ENCODE results near the gene LRRN2. TPM values are rescaled to one million over a fixed set of nuclear protein-coding genes. Genes with fewer than 3 reads are reported as not detected.
"Not testable (repeated sequence)": the region's sequence is repeated elsewhere in the genome, so short reads cannot be mapped to it uniquely, and the experiment has no call there.

Gene LRRN2
- total and polyA plus RNA-seq, 8 donors = 0.43 to 4.1 (median 1.0) TPM; not detected in 2

DNA sequence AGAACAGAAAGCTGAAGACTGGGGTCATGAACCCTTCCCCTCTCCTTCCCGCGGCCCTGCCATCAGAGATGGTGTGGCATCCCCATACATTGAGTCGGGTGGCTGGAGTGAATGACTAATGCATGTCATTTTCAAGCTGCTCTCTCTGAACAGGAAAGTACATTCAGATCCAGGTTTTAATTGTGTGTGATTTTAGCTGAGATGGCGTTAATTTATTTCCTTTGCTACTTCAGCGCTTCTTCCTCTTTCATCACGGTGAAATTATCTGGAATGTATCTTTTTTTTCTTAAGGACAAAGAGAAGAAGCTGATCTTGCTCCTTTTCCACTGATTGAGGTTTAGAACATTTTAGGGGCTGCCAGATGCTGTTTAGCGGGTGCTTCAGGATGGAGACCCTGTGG, 8.6 kb upstream of the LRRN2 start:
- WGBS, 5 donors = 74 to 89% (median 77%) methylated on average over 7 of the region's 7 CpGs
- Histone ChIP-seq H3K27me3 (peaks cover 0 to 19% (median 0%) of the 10 kb centered on the region in 3 donors), H3K36me3 (no peaks in the 10 kb centered on the region), H3K9me3 (no peaks in the 10 kb centered on the region), H3K4me3 (no peak overlapping the region), H3K27ac (no peak overlapping the region), H3K4me1 (no peaks in the 10 kb centered on the region)
- intact Hi-C loops (cut with DNase I; ENCODE audit: low total_unique reads) = no loop called here
- no peak for DNase-seq
- TF ChIP-seq, protein P1, sequence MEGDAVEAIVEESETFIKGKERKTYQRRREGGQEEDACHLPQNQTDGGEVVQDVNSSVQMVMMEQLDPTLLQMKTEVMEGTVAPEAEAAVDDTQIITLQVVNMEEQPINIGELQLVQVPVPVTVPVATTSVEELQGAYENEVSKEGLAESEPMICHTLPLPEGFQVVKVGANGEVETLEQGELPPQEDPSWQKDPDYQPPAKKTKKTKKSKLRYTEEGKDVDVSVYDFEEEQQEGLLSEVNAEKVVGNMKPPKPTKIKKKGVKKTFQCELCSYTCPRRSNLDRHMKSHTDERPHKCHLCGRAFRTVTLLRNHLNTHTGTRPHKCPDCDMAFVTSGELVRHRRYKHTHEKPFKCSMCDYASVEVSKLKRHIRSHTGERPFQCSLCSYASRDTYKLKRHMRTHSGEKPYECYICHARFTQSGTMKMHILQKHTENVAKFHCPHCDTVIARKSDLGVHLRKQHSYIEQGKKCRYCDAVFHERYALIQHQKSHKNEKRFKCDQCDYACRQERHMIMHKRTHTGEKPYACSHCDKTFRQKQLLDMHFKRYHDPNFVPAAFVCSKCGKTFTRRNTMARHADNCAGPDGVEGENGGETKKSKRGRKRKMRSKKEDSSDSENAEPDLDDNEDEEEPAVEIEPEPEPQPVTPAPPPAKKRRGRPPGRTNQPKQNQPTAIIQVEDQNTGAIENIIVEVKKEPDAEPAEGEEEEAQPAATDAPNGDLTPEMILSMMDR (IDR thresholded peaks at IDR 0.05) = no peak
- TF ChIP-seq POLR2AphosphoS5 (IDR thresholded peaks at IDR 0.05) = no peak
- TF ChIP-seq POLR2A (IDR thresholded peaks at IDR 0.05) = no peak
- no peak for TF ChIP-seq EP300 (IDR thresholded peaks at IDR 0.05)

DNA sequence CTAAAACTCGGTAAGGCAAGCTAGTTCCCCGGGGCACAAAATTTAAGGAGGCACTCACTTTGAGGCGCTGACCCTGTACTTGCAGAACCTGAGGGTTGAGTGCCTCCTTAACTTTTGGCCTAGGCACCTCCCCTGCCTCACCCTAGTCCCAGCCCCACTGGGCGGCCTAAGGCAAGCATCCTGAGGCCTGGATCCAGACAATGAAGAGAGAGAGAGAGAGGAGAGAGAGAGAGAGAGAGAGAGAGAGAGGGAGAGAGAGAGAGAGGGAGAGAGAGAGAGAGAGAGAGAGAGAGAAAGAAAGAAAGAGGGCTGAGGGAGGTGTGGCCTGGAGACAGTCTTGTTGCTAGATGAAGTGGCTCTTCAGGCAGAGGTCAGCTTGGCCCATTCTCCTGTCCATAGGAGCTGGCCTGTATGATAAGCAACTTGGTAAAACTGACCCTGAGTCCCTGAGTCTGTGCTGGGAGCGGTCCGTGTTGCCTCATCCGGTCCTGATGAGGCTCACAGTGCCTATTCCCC, 7.4 kb upstream of the LRRN2 start:
- intact Hi-C loops (cut with DNase I; ENCODE audit: low total_unique reads) = no loop called here
- WGBS, 5 donors = 55 to 70% (median 65%) methylated on average over 7 of the region's 7 CpGs
- Histone ChIP-seq H3K36me3 (no peaks in the 10 kb centered on the region), H3K9me3 (no peaks in the 10 kb centered on the region), H3K27me3 (peaks cover 0 to 26% (median 0%) of the 10 kb centered on the region in 3 donors), H3K4me3 (no peak overlapping the region), H3K27ac (no peak overlapping the region), H3K4me1 (no peaks in the 10 kb centered on the region)
- no peak for DNase-seq
- TF ChIP-seq POLR2A (IDR thresholded peaks at IDR 0.05) (no peak), POLR2AphosphoS5 (IDR thresholded peaks at IDR 0.05) (no peak), EP300 (IDR thresholded peaks at IDR 0.05) (no peak)
- TF ChIP-seq, protein P1 (IDR thresholded peaks at IDR 0.05) = no peak

DNA sequence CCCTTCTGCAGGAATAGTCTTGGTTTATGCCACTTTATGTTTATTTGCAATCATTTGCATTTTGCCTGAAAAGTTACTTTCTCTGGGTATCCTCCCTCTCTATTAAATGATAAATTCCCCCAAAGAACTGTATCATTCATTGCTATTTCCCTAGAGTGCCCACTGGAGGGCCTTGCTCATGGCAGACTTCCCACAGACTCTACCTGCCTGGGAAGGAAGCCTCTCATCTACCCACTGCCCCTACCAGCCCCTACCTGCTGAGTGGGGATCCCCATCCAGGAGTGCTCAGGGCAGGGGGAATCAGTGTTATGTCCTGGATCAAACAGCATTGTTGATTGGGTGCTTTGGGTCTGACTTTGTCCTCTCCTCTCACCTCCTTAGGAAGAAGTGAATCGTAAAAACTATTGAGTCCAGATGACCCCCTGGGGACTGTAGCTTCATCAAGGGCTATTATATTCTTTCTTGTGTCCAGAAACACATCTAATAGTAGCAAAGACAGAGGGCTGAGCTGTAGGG, 6.8 kb upstream of the LRRN2 start:
- no peak overlapping the region for H3K27ac ChIP-seq
- peaks cover 0 to 32% (median 0%) of the 10 kb centered on the region in 3 donors for H3K27me3 ChIP-seq
- H3K4me3 ChIP-seq = no peak overlapping the region
- TF ChIP-seq, protein P1 (IDR thresholded peaks at IDR 0.05) = no peak
- TF ChIP-seq EP300 (IDR thresholded peaks at IDR 0.05) = no peak
- no peak for TF ChIP-seq POLR2AphosphoS5 (IDR thresholded peaks at IDR 0.05)
- TF ChIP-seq POLR2A (IDR thresholded peaks at IDR 0.05) = no peak
- DNase-seq = no peak
- H3K36me3 ChIP-seq = no peaks in the 10 kb centered on the region
- H3K9me3 ChIP-seq = no peaks in the 10 kb centered on the region
- WGBS, 5 donors = 77 to 85% (median 81%) methylated on average over 1 of the region's 1 CpG
- H3K4me1 ChIP-seq = no peaks in the 10 kb centered on the region
- intact Hi-C loops (cut with DNase I; ENCODE audit: low total_unique reads) = no loop called here

DNA sequence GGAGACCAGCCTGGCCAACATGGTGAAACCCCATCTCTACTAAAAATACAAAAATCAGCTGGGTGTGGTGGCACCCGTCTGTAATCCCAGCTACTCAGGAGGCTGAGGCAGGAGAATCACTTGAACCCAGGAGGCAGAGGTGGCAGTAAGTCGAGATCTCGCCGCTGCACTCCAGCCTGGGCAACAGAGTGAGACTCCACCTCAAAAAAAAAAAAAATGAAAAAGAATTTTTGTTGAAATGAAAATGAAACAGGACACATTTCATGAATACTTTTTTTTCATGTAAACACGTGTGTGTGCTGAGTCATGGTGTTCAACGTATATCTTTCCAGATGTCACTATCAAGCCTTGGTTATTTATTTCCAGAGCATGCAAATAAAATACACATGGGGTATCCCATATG, 5.8 kb upstream of the LRRN2 start:
- H3K36me3 ChIP-seq; H3K9me3 ChIP-seq; H3K4me3 ChIP-seq; H3K27ac ChIP-seq; H3K4me1 ChIP-seq; DNase-seq; intact Hi-C loops (cut with DNase I; ENCODE audit: low total_unique reads): not testable (repeated sequence)
- peaks cover 0 to 42% (median 2%) of the 10 kb centered on the region in 3 donors for H3K27me3 ChIP-seq
- 57 to 74% (median 65%) methylated on average over 6 of the region's 6 CpGs for WGBS, 5 donors

DNA sequence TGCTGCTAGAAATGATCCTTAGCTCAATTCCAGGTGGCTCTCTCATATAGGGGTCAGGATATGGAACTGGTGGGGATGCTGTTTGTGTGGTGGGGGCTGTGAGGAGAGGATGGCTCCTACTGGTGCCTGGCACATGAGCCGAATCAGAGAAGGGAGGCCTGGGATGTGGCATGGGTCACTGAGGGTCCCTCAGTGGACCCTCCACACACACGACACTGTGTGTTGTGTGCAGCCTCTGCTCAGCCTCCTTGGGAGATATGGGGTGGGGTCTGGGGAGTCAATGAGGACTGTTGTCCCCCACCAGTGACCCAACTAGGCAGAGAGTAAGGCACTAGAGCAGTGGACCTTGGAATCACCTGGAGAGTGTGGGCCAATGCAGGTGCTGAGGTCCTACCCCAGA, 3.2 kb upstream of the LRRN2 start:
- TF ChIP-seq, protein P1 (IDR thresholded peaks at IDR 0.05) = no peak
- no peak for TF ChIP-seq EP300 (IDR thresholded peaks at IDR 0.05)
- TF ChIP-seq POLR2A (IDR thresholded peaks at IDR 0.05) = no peak
- no peak for TF ChIP-seq POLR2AphosphoS5 (IDR thresholded peaks at IDR 0.05)
- no peaks in the 10 kb centered on the region for H3K9me3 ChIP-seq
- no peaks in the 10 kb centered on the region for H3K36me3 ChIP-seq
- H3K27ac ChIP-seq = no peak overlapping the region
- peaks cover 0 to 51% (median 27%) of the 10 kb centered on the region in 3 donors for H3K27me3 ChIP-seq
- H3K4me3 ChIP-seq = no peak overlapping the region
- no peak for DNase-seq
- WGBS, 5 donors = 58 to 89% (median 85%) methylated on average over 2 of the region's 2 CpGs
- H3K4me1 ChIP-seq = peaks cover 14 to 23% (median 20%) of the 10 kb centered on the region in 4 donors
- intact Hi-C loops (cut with DNase I; ENCODE audit: low total_unique reads) = no loop called here

Data from stomach (tissue), 9 donors.